Motor neuron (in vitro differentiated cells): Measurements from ENCODE around the gene ITIH4. TPM values are rescaled to one million over a fixed set of nuclear protein-coding genes. Genes with fewer than 3 reads are reported as not detected.

Experiments
- ATAC-seq, 8 experiments: fragments of 200-7000 bp; cut with Tn5 transposase; replicated peaks in 6 of 8; 2 replicates each; pipeline ENCODE4 v1.8.0; 2021; ENCODE audit warnings: mild to moderate bottlenecking in 8 of 8, moderate library complexity in 8 of 8
- H3K27ac ChIP-seq, 2 donors: fragments of 250-450 bp; sonication (Bioruptor Pico); 2 replicates each; pipeline ENCODE4 v1.9.0; 2021; ENCODE audit warnings: antibody characterized with exemption in 2 of 2, mild to moderate bottlenecking in 2 of 2, moderate library complexity in 1 of 2
- H3K4me1 ChIP-seq, 2 donors: fragments of 250-450 bp; sonication (Bioruptor Pico); replicated peaks in 1 of 2; 2 replicates each; pipeline ENCODE4 v1.6.1; 2021; ENCODE audit warnings: antibody characterized with exemption in 2 of 2, mild to moderate bottlenecking in 2 of 2, moderate library complexity in 1 of 2
- H3K4me3 ChIP-seq, 5 donors: fragments of 250-450 bp; sonication (Bioruptor Pico); 2 replicates each; pipeline ENCODE4 v1.9.0; 2021; ENCODE audit warnings: antibody characterized with exemption in 5 of 5, mild to moderate bottlenecking in 5 of 5, moderate library complexity in 4 of 5
- WGBS, 10 experiments: fragments of 450-650 bp; shearing (Covaris generic); methylation state at CpG; one replicate each; pipeline ENCODE4 v1.0.0; 2022; 5-methylcytosine and 5-hydroxymethylcytosine counted together
- in situ Hi-C, 9 experiments: fragments of 400-800 bp; cut with MboI; loops; one replicate each; pipeline ENCODE4 v1.15.0; 2021; ENCODE audit warnings: low sequenced_read_pairs in 9 of 9, low pct_unique_long_range_greater_than_20kb in 2 of 9; ENCODE audit not compliant: unreplicated experiment in 9 of 9
- total RNA-seq, 8 experiments: library from RNA; unstranded; fragments of 300-600 nt; gene quantifications; 2 replicates each; pipeline versions ENCODE4 v1.2.3 to v1.2.4, GENCODE V29; 2022

The ITIH4 gene
- total RNA-seq, 8 experiments from 2014 or later = 1.4 to 7.0 (median 2.6) TPM

DNA sequence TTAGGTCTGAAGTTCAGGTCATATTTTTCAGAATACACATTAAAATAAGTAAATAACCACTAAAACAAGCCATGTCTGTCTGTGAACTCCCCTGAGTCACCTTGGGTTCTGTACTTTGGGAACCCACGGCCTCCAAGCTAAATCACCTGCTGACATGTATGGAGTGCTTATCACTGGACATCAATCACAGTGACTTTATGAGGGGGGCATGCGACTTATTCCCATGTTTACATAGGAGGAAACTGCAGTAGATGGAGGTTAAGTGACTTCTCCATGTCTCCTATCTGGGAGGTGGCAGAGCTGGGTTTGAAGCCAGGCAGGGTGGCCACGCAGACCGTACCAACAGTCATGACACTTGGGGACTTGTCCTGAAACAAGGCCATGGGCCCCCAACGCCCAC lies 8.1 kb downstream of the ITIH4 start:
- H3K4me1 ChIP-seq = peaks cover 0 to 4% of the 10 kb centered on the region in 2 donors
- no peak overlapping the region for H3K27ac ChIP-seq
- no peak for ATAC-seq
- in situ Hi-C loops = no loop called here
- no peak overlapping the region for H3K4me3 ChIP-seq
- WGBS, 10 experiments = 60 to 100% (median 86%) methylated on average over 1 to 5 of the region's 5 CpGs; no CpG with 5 or more reads in 4 of the 10 experiments

DNA sequence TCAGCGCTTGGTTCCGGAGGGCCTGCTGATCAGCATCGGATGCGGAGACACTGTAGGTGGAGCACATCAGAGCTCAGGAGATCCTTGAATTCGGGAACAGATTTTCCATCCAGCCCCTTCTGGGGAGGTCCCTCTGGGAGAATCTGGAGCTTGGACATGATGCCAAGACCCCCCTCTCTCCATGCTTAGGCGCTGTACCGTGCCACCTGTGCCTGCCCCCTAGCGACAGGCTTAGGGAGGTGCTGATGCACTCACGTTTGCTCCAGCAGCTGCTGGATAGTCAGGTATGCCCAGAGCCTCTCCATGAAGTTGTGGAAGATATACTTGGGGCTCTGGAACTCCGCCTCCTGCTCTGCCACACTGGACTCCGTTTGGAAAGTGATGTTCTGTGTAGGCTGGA lies 9.7 kb downstream of the ITIH4 start:
- H3K4me3 ChIP-seq = no peak overlapping the region
- WGBS, 10 experiments = 0 to 93% (median 49%) methylated on average over 1 to 9 of the region's 11 CpGs; no CpG with 5 or more reads in 4 of the 10 experiments
- ATAC-seq = peak in 5 of 8 experiments; percentile 6 to 84 (median 54)
- in situ Hi-C loops = no loop called here
- peaks cover 0 to 14% of the 10 kb centered on the region in 2 donors for H3K4me1 ChIP-seq
- no peak overlapping the region for H3K27ac ChIP-seq

GRCh38 chr3:52819936-52820335 lies 10.5 kb downstream of the ITIH4 start:
- peaks cover 0 to 14% of the 10 kb centered on the region in 2 donors for H3K4me1 ChIP-seq
- H3K4me3 ChIP-seq = no peak overlapping the region
- WGBS, 10 experiments = 50 to 60% (median 50%) methylated on average over 1 of the region's 2 CpGs; no CpG with 5 or more reads in 7 of the 10 experiments
- H3K27ac ChIP-seq = no peak overlapping the region
- ATAC-seq = peak in 3 of 8 experiments; percentile 6 to 86 (median 45)
- in situ Hi-C loops = no loop called here

DNA sequence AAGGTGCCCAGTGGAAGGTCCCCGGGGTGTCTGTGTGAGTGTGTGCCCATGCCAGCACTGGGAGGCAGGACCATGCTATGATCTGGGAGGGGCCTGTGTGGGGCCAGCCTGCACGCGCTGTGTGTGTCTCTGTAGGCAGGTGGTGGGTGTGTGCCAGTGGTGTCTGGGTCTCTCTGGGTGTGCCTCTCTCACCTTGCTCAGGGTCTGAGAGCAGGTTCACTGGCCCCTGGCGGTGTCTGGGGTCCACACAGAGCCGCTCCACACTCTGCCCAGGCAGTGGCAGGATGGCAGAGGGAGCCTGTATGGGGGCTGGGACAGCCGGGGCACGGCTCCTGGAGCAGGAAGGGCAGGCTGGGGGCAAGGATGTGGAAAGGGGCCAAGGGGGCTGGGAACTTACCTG lies 12.6 kb downstream of the ITIH4 start:
- Histone ChIP-seq H3K27ac (no peak overlapping the region), H3K4me3 (no peak overlapping the region), H3K4me1 (peaks cover 0 to 14% of the 10 kb centered on the region in 2 donors)
- in situ Hi-C loops = no loop called here
- WGBS, 10 experiments = 100% methylated on average over 1 of the region's 7 CpGs; no CpG with 5 or more reads in 8 of the 10 experiments
- ATAC-seq = peak in 1 of 8 experiments; percentile 4

DNA sequence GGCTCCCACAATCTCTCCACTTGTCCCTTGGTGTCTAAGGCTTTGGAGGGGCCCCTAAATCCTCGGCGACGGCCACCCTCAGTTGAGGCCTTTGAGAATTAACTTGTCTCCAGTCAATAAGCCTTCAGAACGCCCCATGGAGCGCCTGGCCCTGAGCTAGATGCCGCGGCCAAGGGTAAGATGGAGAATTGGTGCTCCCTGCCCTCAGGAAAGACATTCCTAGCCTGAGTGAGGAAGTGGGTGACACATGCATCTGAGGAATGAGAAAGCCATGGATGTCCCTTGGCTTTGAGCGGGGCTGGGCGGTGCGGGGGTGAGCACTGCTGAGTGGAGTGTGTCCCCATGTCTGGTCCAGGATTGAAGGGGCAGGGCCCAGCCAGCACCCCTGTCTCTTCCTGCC lies 13.3 kb downstream of the ITIH4 start:
- H3K4me3 ChIP-seq = no peak overlapping the region
- ATAC-seq = peak in 1 of 8 experiments; percentile 6
- in situ Hi-C loops = no loop called here

GRCh38 chr3:52816654-52817053 lies 13.8 kb downstream of the ITIH4 start:
- in situ Hi-C loops = no loop called here
- no peak overlapping the region for H3K4me3 ChIP-seq
- WGBS, 10 experiments = 88 to 100% (median 91%) methylated on average over 1 to 7 of the region's 10 CpGs; no CpG with 5 or more reads in 4 of the 10 experiments

More for the DNA sequence above, 13.3 kb downstream of the ITIH4 start:
- Histone ChIP-seq H3K4me1 (peaks cover 0 to 14% of the 10 kb centered on the region in 2 donors), H3K27ac (no peak overlapping the region)
- 81 to 100% methylated on average over 2 to 3 of the region's 10 CpGs; no CpG with 5 or more reads in 8 of the 10 experiments for WGBS, 10 experiments

DNA sequence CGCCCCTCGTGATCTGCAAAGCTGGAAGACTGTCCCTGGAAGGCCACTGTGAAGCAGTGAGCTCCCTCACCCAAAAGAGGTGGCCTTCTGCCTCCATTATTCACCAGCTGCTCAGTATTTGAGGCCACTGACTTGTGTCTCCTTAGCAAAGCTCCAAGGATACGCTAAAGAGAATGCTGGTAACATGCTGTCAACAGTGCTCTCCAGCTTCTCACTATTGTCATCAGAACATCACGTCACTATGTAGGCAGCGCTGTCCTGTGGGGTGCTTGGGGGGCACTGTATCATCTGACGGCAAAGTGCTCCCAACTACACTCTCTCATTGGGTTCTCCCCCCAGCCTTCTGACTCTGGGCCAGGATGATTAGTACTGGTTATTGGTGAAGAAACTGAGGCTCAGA lies 14.3 kb downstream of the ITIH4 start:
- in situ Hi-C loops = no loop called here
- 50 to 72% (median 67%) methylated on average over 1 to 4 of the region's 6 CpGs; no CpG with 5 or more reads in 7 of the 10 experiments for WGBS, 10 experiments
- peaks cover 0 to 10% of the 10 kb centered on the region in 2 donors for H3K4me1 ChIP-seq
- H3K27ac ChIP-seq = no peak overlapping the region
- no peak overlapping the region for H3K4me3 ChIP-seq
- ATAC-seq = peak in 3 of 8 experiments; percentile 66 to 91 (median 81)

More at GRCh38 chr3:52816654-52817053, 13.8 kb downstream of the ITIH4 start:
- no peak for ATAC-seq
- Histone ChIP-seq H3K27ac (no peak overlapping the region), H3K4me1 (peaks cover 0 to 13% of the 10 kb centered on the region in 2 donors)

GRCh38 chr3:52813810-52814209 lies 16.7 kb downstream of the ITIH4 start:
- Histone ChIP-seq H3K27ac (no peak overlapping the region), H3K4me1 (peaks cover 0 to 10% of the 10 kb centered on the region in 2 donors), H3K4me3 (no peak overlapping the region)
- in situ Hi-C loops = no loop called here
- no peak for ATAC-seq
- 0 to 90% methylated on average over 1 to 2 of the region's 8 CpGs; no CpG with 5 or more reads in 8 of the 10 experiments for WGBS, 10 experiments

DNA sequence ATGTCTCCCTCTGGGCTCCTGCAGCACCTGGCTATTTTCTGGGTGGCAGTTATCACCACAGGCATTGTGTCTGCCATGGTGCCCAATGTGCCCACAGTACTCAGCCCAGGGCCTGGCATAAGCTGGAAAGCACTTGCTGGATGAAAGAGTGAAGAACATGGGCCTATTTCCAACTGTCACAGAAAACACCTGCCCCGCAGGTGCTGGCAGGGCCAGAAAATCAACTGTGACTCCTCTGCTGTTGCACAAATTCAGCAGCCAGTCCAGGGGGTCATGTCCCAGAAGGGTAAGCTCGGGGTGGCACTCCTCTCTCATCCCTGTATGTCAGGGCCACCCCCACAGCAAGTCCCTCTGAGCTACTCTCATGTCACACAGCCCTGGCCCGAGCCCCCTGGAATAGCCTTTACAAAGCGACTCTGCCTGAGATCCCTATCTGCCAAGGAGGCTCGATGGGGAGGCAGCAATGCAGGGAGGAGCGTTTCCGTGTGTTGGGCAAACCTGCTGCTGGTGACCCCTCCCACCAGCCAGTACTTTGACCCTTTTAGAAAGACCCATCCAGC lies 18.9 kb downstream of the ITIH4 start:
- in situ Hi-C loops = no loop called here
- no peak for ATAC-seq
- Histone ChIP-seq H3K4me1 (peaks cover 0 to 8% of the 10 kb centered on the region in 2 donors), H3K4me3 (no peak overlapping the region), H3K27ac (no peak overlapping the region)
- WGBS, 10 experiments = 0 to 89% (median 67%) methylated on average over 1 to 5 of the region's 7 CpGs; no CpG with 5 or more reads in 5 of the 10 experiments

GRCh38 chr3:52810923-52811322 lies 19.5 kb downstream of the ITIH4 start:
- no peak for ATAC-seq
- H3K4me1 ChIP-seq = peaks cover 0 to 2% of the 10 kb centered on the region in 2 donors
- in situ Hi-C loops = no loop called here
- no peak overlapping the region for H3K27ac ChIP-seq
- WGBS, 10 experiments = 72 to 83% (median 75%) methylated on average over 1 to 5 of the region's 11 CpGs; no CpG with 5 or more reads in 6 of the 10 experiments
- H3K4me3 ChIP-seq = no peak overlapping the region

- in situ Hi-C loops = no loop called here
- ATAC-seq = peak in 2 of 8 experiments; percentile 49 to 80
- WGBS, 10 experiments = 0 to 100% (median 50%) methylated on average over 1 to 4 of the region's 7 CpGs; no CpG with 5 or more reads in 1 of the 10 experiments
Observed at GRCh38 chr3:52809662-52810377, 20.7 kb downstream of the ITIH4 start.

GRCh38 chr3:52809149-52809548 lies 21.3 kb downstream of the ITIH4 start:
- Histone ChIP-seq H3K4me3 (no peak overlapping the region), H3K27ac (no peak overlapping the region), H3K4me1 (no peaks in the 10 kb centered on the region)
- in situ Hi-C loops = no loop called here
- no peak for ATAC-seq
- WGBS, 10 experiments = 0 to 75% (median 25%) methylated on average over 1 to 2 of the region's 2 CpGs; no CpG with 5 or more reads in 4 of the 10 experiments

More at GRCh38 chr3:52809662-52810377, 20.7 kb downstream of the ITIH4 start:
- Histone ChIP-seq H3K27ac (no peak overlapping the region), H3K4me3 (no peak overlapping the region), H3K4me1 (no peaks in the 10 kb centered on the region)
